ENCODE data around the gene CDON.

Gene CDON

DNA sequence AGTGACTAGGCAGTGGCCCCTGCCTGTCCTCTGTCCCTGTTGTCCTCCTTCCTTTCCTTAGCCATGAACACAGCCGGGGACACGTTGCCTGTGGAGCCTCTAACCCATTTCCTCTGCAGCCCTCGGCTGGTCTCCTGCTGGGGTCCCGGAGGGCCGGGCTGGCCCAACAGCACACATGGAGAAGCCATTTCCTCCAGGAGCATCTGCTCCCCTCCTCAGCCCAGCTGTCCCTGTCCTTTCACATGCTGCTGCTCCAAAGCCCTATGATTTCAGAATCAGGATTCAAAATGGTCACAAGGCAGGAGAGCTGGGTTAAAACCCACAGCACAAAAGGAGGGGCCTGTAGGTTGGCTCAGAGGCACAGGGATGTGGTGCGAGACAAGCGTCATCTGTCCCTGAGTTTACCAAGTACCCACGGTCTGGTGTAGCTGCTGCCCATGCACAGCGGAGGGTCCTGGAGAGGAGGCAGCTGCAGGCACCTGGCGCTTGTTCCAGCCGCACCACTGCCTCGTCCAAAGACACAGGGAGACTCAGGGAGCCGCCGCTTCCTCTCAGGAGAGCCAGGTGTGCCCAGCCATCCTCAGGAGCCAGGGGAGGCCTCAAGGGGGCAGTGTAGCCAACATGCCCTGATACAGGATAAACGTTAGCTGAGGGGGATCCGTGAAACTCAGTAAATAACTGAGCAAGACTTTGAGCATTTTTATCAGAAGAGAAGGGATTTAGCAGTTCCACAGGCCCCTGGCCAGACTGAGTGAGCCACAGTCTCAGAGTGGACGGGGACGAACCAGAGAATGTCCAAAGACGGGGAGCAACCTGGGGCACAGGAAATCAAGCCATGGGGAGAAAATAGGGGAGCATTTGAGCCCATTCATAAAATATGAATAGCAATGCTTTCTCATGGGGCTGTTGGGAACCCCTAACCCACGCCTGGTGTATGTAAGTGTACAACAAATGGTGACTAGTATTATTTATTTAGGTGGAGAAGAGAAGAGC is 120.8 kb downstream of the CDON start:
- no peak overlapping the region for H3K27ac ChIP-seq
- no peak for TF ChIP-seq ZFX (IDR thresholded peaks at IDR 0.05; ENCODE audit: borderline replicate concordance)
- TF ChIP-seq, protein P1, sequence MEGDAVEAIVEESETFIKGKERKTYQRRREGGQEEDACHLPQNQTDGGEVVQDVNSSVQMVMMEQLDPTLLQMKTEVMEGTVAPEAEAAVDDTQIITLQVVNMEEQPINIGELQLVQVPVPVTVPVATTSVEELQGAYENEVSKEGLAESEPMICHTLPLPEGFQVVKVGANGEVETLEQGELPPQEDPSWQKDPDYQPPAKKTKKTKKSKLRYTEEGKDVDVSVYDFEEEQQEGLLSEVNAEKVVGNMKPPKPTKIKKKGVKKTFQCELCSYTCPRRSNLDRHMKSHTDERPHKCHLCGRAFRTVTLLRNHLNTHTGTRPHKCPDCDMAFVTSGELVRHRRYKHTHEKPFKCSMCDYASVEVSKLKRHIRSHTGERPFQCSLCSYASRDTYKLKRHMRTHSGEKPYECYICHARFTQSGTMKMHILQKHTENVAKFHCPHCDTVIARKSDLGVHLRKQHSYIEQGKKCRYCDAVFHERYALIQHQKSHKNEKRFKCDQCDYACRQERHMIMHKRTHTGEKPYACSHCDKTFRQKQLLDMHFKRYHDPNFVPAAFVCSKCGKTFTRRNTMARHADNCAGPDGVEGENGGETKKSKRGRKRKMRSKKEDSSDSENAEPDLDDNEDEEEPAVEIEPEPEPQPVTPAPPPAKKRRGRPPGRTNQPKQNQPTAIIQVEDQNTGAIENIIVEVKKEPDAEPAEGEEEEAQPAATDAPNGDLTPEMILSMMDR (IDR thresholded peaks at IDR 0.05) = peak; percentile 90

DNA sequence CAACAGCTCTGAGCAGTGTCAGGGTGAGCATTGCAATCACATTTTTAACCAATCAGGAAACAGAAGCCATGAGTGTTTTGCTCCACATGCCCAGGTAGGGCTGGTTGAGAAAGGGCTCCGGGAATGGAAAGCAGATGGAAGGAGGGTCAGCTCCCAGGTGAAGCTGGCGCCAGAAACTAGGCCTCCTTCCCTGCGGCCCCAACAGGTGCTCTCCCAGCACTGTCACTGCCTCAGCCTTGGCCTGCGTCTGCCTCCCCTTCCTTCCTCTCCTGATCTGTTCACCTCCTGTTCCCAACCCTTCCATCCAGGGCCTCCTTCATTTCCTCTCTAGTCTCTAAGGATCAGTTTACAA is 121.4 kb downstream of the CDON start:
- no peak overlapping the region for H3K27ac ChIP-seq
- TF ChIP-seq, protein P1 (IDR thresholded peaks at IDR 0.05) = no peak
- no peak for TF ChIP-seq ZFX (IDR thresholded peaks at IDR 0.05; ENCODE audit: borderline replicate concordance)

DNA sequence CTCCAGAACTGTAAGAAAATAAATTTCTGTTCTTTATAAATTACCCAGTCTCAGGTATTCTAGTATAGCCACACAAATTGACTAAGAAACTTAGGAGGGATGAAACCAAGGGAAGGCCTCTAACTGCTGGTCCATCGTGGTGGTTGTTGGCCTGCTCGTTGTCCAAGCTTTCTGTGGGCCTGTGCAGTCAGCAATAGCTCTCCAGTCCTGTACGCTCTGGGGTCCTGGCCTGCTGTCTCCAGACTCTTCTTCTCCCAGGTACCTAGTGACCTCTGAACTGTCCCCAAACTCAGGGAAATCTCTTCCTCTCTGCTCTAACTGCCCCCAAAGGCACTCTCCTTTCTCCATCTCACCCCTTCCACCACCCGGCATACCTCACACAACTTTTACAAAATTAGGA is 122.5 kb downstream of the CDON start:
- no peak overlapping the region for H3K27ac ChIP-seq
- TF ChIP-seq ZFX (IDR thresholded peaks at IDR 0.05; ENCODE audit: borderline replicate concordance) = no peak
- TF ChIP-seq, protein P1 (IDR thresholded peaks at IDR 0.05) = no peak

DNA sequence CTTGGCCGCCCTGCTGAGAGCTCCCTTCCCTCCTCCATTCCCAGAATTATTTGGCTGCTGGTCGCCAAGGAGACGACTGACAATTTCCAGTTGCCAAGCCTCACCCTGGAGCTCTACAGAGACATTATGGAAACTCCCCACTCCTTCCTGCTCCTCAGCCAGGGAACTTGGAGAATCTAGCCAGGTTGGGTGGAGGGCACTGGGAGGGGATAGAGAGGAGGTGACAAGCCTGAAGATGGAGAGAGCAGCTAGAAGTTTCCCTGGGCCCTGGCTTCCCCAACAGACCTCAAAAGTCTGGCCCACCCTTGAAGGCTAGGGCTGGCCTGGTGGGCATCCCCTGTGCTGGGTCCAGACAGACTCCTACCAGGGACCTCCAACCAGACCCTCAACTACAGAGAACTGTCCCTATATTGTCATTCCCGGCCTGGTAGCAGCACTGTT is 123.6 kb downstream of the CDON start:
- no peak overlapping the region for H3K27ac ChIP-seq
- no peak for TF ChIP-seq ZFX (IDR thresholded peaks at IDR 0.05; ENCODE audit: borderline replicate concordance)
- TF ChIP-seq, protein P1 (IDR thresholded peaks at IDR 0.05) = no peak

DNA sequence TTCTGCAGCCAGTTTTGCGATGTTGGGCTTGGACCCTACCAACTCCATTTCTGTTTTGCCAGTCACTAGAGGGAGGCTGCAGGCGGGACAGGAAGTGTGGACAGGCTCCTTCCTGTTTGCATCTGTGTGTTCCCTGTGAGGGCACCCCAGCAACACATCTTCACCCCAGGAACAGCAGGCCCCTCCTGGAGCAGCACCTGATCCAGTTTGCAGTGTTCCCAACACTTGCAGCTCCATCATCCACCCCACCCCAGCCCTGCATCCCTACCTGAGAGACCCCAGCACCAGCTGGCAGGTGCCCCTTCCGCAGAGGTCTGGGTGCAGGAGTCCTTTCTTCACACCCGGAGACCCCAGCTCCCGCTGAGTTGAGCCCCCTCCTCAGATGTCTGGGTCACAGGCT is 124.2 kb downstream of the CDON start:
- no peak overlapping the region for H3K27ac ChIP-seq
- TF ChIP-seq, protein P1 (IDR thresholded peaks at IDR 0.05) = no peak
- TF ChIP-seq ZFX (IDR thresholded peaks at IDR 0.05; ENCODE audit: borderline replicate concordance) = no peak

DNA sequence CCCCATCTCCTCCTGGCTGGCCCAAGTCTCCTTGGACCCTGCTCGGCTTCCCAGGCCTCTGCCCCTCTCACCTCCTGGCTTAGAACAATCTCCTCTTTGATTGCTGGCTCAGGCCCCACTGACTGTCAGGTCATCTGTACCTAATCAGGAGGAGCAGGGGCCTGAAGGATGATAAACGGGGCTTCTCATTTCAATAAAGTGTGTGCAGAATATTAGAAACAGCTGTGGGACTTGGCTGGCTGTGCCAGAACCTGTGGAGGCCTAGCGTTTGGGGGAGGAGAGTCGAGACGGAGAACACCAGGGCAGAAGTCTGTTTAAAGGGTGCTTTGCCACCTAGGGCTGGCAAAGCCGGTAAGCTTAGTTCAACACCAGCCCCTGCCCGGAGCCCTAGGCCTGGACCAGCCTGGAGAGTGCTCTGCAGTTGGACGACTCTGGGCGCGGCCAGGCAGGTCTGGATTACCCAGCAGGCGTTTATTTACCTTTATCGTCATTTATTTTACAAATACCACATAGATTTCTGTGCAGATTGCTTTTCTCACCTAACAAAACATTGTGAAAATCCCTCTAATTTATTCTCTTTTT is 127.0 kb downstream of the CDON start:
- TF ChIP-seq, protein P1 (IDR thresholded peaks at IDR 0.05) = no peak
- no peak for TF ChIP-seq ZFX (IDR thresholded peaks at IDR 0.05; ENCODE audit: borderline replicate concordance)
- H3K27ac ChIP-seq = no peak overlapping the region

DNA sequence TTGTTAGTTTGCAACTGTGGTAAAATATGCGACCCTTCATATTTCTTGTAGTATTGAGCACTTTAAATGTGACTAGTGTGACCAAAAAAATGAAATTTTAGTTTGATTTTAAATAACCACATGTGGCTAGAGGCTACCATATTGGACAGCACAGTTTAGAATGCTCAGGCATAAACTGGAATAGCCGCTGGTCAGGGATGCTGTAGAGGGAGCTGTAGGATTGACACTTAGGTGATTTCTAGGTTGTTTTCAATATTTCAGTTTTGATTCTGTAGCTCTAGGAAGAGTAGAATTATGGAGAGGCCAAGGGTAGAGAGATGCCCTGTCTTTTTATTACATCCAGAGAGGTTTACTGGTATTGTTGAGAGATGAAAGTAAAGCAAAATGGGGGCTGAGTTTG is 127.6 kb downstream of the CDON start:
- TF ChIP-seq, protein P1 (IDR thresholded peaks at IDR 0.05) = no peak
- no peak for TF ChIP-seq ZFX (IDR thresholded peaks at IDR 0.05; ENCODE audit: borderline replicate concordance)
- H3K27ac ChIP-seq = no peak overlapping the region

Data from 22Rv1 (cell line).